Smooth muscle cell (in vitro differentiated cells): Measurements from ENCODE around the gene SIRT7. TPM values are rescaled to one million over a fixed set of nuclear protein-coding genes. Genes with fewer than 3 reads are reported as not detected.

Experiments used
- DNase-seq: peaks from one replicate; lab custom pipeline; 2025; ENCODE audit not compliant: unreplicated experiment; lab: John Stamatoyannopoulos, UW
- H2AFZ ChIP-seq: fragments of 200-600 bp; sonication (generic); 2 replicates; pipeline ENCODE4 v1.6.0; 2016; ENCODE audit warnings: antibody characterized with exemption, low read depth, mild to moderate bottlenecking
- H3F3A ChIP-seq: fragments of 200-600 bp; sonication (generic); 2 replicates; pipeline ENCODE4 v1.6.0; 2017; ENCODE audit warnings: antibody characterized with exemption, low read depth
- H3K27ac ChIP-seq: fragments of 200-600 bp; sonication (generic); 2 replicates; pipeline ENCODE4 v1.5.1; 2016; ENCODE audit warnings: low read depth, mild to moderate bottlenecking
- H3K27me3 ChIP-seq: fragments of 200-600 bp; sonication (generic); 2 replicates; pipeline ENCODE4 v1.6.1; 2016; ENCODE audit warnings: low read depth, mild to moderate bottlenecking
- H3K36me3 ChIP-seq: fragments of 200-600 bp; sonication (generic); 2 replicates; pipeline ENCODE4 v1.5.1; 2016; ENCODE audit warnings: low read depth
- H3K4me1 ChIP-seq: fragments of 200-600 bp; sonication (generic); 2 replicates; pipeline ENCODE4 v1.5.1; 2016; ENCODE audit warnings: low read depth
- H3K4me2 ChIP-seq: fragments of 200-600 bp; sonication (generic); 2 replicates; pipeline ENCODE4 v1.6.0; 2016; ENCODE audit warnings: mild to moderate bottlenecking
- H3K4me3 ChIP-seq: fragments of 200-600 bp; sonication (generic); 2 replicates; pipeline ENCODE4 v1.5.1; 2016; ENCODE audit warnings: mild to moderate bottlenecking
- H3K79me2 ChIP-seq: fragments of 200-600 bp; sonication (generic); 2 replicates; pipeline ENCODE4 v1.6.0; 2016; ENCODE audit warnings: low read depth, mild to moderate bottlenecking
- H3K9ac ChIP-seq: fragments of 200-600 bp; sonication (generic); 2 replicates; pipeline ENCODE4 v1.6.0; 2016; ENCODE audit warnings: low read depth
- H3K9me3 ChIP-seq: fragments of 200-600 bp; sonication (generic); replicated peaks from 2 replicates; pipeline ENCODE4 v1.5.1; 2016; ENCODE audit warnings: low read depth
- H4K20me1 ChIP-seq: fragments of 200-600 bp; sonication (generic); 2 replicates; pipeline ENCODE4 v1.6.0; 2016; ENCODE audit warnings: low read depth
- WGBS: methylation state at CpG from one replicate; pipeline ENCODE4 v1.1.7; 2016; ENCODE audit warnings: low lambda C conversion rate; 5-methylcytosine and 5-hydroxymethylcytosine counted together
- polyA plus RNA-seq: library from polyadenylated mRNA; unstranded; fragments of >200 nt; fragmentation: Nextera tagmentation; extraction: Ambion mirVana; gene quantifications from 2 replicates; pipeline ENCODE4 v1.2.1, GENCODE V29; 2016
- total RNA-seq: library from RNA; depleted of rRNA; stranded (reverse); fragments of >200 nt; gene quantifications from 2 replicates; pipeline ENCODE4 v1.2.3, GENCODE V29; 2014
- TF ChIP-seq, protein P1 (sequence below): fragments of 200-600 bp; sonication (generic); IDR thresholded peaks from 2 replicates; pipeline ENCODE4 v1.5.1; 2017; ENCODE audit warnings: borderline replicate concordance, mild to moderate bottlenecking, antibody characterized with exemption; ENCODE audit not compliant: insufficient read depth, poor library complexity, severe bottlenecking

SIRT7 gene
- total and polyA plus RNA-seq, 2 experiments from 2014 or later, result 10.1 to 19.9 TPM

GRCh38 chr17:81964081-81964849 is 46.3 kb upstream of the SIRT7 start:
- H3K4me1 ChIP-seq, result peaks cover 16% of the 10 kb centered on the region
- TF ChIP-seq, protein P1, sequence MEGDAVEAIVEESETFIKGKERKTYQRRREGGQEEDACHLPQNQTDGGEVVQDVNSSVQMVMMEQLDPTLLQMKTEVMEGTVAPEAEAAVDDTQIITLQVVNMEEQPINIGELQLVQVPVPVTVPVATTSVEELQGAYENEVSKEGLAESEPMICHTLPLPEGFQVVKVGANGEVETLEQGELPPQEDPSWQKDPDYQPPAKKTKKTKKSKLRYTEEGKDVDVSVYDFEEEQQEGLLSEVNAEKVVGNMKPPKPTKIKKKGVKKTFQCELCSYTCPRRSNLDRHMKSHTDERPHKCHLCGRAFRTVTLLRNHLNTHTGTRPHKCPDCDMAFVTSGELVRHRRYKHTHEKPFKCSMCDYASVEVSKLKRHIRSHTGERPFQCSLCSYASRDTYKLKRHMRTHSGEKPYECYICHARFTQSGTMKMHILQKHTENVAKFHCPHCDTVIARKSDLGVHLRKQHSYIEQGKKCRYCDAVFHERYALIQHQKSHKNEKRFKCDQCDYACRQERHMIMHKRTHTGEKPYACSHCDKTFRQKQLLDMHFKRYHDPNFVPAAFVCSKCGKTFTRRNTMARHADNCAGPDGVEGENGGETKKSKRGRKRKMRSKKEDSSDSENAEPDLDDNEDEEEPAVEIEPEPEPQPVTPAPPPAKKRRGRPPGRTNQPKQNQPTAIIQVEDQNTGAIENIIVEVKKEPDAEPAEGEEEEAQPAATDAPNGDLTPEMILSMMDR, result no peak
- H3K4me2 ChIP-seq, result no peak overlapping the region
- H3F3A ChIP-seq, result peaks cover 11% of the 10 kb centered on the region
- 89% methylated on average over 21 of the region's 22 CpGs for WGBS
- no peaks in the 10 kb centered on the region for H3K79me2 ChIP-seq
- H3K4me3 ChIP-seq, result no peak overlapping the region
- no peaks in the 10 kb centered on the region for H3K9me3 ChIP-seq
- no peaks in the 10 kb centered on the region for H4K20me1 ChIP-seq
- no peaks in the 10 kb centered on the region for H3K36me3 ChIP-seq
- H3K9ac ChIP-seq, result no peak overlapping the region
- no peak for DNase-seq
- peaks cover 19% of the 10 kb centered on the region for H3K27me3 ChIP-seq
- H2AFZ ChIP-seq, result no peak overlapping the region
- no peak overlapping the region for H3K27ac ChIP-seq

GRCh38 chr17:81962499-81963441 is 44.8 kb upstream of the SIRT7 start:
- no peaks in the 10 kb centered on the region for H3K36me3 ChIP-seq
- H2AFZ ChIP-seq, result no peak overlapping the region
- no peak overlapping the region for H3K9ac ChIP-seq
- no peaks in the 10 kb centered on the region for H3K9me3 ChIP-seq
- H3K79me2 ChIP-seq, result no peaks in the 10 kb centered on the region
- H4K20me1 ChIP-seq, result no peaks in the 10 kb centered on the region
- H3F3A ChIP-seq, result peaks cover 11% of the 10 kb centered on the region
- TF ChIP-seq, protein P1, result no peak
- no peak overlapping the region for H3K27ac ChIP-seq
- DNase-seq, result no peak
- peaks cover 30% of the 10 kb centered on the region for H3K27me3 ChIP-seq
- 80% methylated on average over 37 of the region's 37 CpGs for WGBS
- H3K4me3 ChIP-seq, result no peak overlapping the region
- peaks cover 11% of the 10 kb centered on the region for H3K4me1 ChIP-seq
- H3K4me2 ChIP-seq, result no peak overlapping the region

- Histone ChIP-seq H3K9ac (no peak overlapping the region), H3F3A (peaks cover 11% of the 10 kb centered on the region), H3K27ac (no peak overlapping the region), H3K79me2 (no peaks in the 10 kb centered on the region), H2AFZ (no peak overlapping the region), H3K27me3 (peaks cover 30% of the 10 kb centered on the region), H4K20me1 (no peaks in the 10 kb centered on the region), H3K4me1 (peaks cover 1% of the 10 kb centered on the region), H3K4me3 (no peak overlapping the region), H3K4me2 (no peak overlapping the region), H3K36me3 (no peaks in the 10 kb centered on the region), H3K9me3 (no peaks in the 10 kb centered on the region)
- TF ChIP-seq, protein P1, result no peak
- no peak for DNase-seq
- whole genome bisulfite sequencing, result 30% methylated on average over 61 of the region's 82 CpGs
Observed at GRCh38 chr17:81961521-81962498, 43.8 kb upstream of the SIRT7 start.
